Muscle layer of colon (tissue), 2 donors: ENCODE measurements around the gene GPC6.
"Not testable (repeated sequence)": the region's sequence is repeated elsewhere in the genome, so short reads cannot be mapped to it uniquely, and the experiment has no call there.

Experiments
- H3K27ac ChIP-seq: one replicate; pipeline ENCODE4 v1.7.0; 2013; ENCODE audit warnings: low read depth, mild to moderate bottlenecking, low read length, moderate library complexity
- H3K27me3 ChIP-seq, 2 donors: one replicate each; pipeline ENCODE4 v1.7.0; 2013; ENCODE audit warnings: low read length in 2 of 2, mild to moderate bottlenecking in 2 of 2; ENCODE audit not compliant: insufficient read depth in 2 of 2, control insufficient read depth in 1 of 2
- H3K36me3 ChIP-seq: one replicate; pipeline ENCODE4 v1.7.0; 2013; ENCODE audit warnings: mild to moderate bottlenecking, low read length; ENCODE audit not compliant: insufficient read depth
- H3K4me1 ChIP-seq: one replicate; pipeline ENCODE4 v1.7.0; 2013; ENCODE audit warnings: mild to moderate bottlenecking, low read length; ENCODE audit not compliant: insufficient read depth
- H3K4me3 ChIP-seq, 2 donors: one replicate each; pipeline ENCODE4 v1.7.0; 2013; ENCODE audit warnings: low read length in 2 of 2, low read depth in 1 of 2, mild to moderate bottlenecking in 1 of 2, moderate library complexity in 1 of 2
- H3K9ac ChIP-seq: one replicate; pipeline ENCODE4 v1.7.0; 2013; ENCODE audit warnings: low read length
- H3K9me3 ChIP-seq: one replicate; pipeline ENCODE4 v1.7.0; 2013; ENCODE audit warnings: mild to moderate bottlenecking, low read length
- donor health status: abdominal sarcoma.
- donor health status: Adenocarcinoma of cecum.

GPC6 gene

GRCh38 chr13:93298713-93299112 is 72.1 kb downstream of the GPC6 start:
- Histone ChIP-seq H3K27me3 (no peaks in the 10 kb centered on the region), H3K27ac (no peak overlapping the region), H3K4me1 (no peaks in the 10 kb centered on the region), H3K9me3 (no peaks in the 10 kb centered on the region), H3K9ac (no peak overlapping the region), H3K36me3 (no peaks in the 10 kb centered on the region), H3K4me3 (no peak overlapping the region)

GRCh38 chr13:93304134-93304533 is 77.5 kb downstream of the GPC6 start:
- no peaks in the 10 kb centered on the region for H3K36me3 ChIP-seq
- H3K4me3 ChIP-seq, result no peak overlapping the region
- H3K27ac ChIP-seq, result no peak overlapping the region
- H3K9me3 ChIP-seq, result no peaks in the 10 kb centered on the region
- no peaks in the 10 kb centered on the region for H3K4me1 ChIP-seq
- no peaks in the 10 kb centered on the region for H3K27me3 ChIP-seq
- no peak overlapping the region for H3K9ac ChIP-seq

DNA sequence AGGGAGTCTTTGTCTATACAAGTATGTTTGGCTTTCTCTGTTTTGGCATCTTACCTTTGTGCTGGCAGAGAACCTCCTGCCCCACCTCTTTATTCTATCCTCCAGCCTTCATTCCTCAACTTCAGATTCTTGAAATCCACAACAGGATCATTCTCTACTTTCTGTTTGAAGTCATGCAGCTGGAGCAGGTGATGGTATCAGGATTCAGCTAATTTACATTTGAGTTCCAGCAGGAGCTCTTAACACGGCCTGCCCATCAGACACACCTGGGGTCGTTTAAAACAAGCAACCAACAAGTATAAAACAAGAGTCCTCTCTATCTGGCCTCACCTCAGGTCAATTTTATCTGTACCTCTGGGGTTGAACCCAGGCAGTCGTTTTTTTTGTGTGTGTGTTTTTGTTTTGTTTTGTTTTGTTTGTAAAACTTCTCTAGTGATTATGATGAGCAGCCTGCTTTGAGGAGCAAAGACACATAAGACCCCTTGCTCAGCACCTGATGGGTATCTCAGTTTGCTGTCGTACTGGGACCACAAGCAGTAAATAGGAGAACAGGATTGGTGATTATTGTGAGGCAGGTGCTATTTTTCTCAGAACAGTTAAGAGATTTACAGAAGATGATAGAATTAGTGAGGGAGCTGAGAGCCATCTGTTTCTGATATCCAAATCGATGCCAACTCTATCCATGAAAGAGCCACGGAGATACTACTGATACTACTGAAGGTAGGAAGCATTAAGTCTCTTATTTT is 78.4 kb downstream of the GPC6 start:
- Histone ChIP-seq H3K36me3 (no peaks in the 10 kb centered on the region), H3K4me1 (no peaks in the 10 kb centered on the region), H3K27ac (no peak overlapping the region), H3K4me3 (no peak overlapping the region), H3K9ac (no peak overlapping the region), H3K27me3 (no peaks in the 10 kb centered on the region), H3K9me3 (no peaks in the 10 kb centered on the region)

DNA sequence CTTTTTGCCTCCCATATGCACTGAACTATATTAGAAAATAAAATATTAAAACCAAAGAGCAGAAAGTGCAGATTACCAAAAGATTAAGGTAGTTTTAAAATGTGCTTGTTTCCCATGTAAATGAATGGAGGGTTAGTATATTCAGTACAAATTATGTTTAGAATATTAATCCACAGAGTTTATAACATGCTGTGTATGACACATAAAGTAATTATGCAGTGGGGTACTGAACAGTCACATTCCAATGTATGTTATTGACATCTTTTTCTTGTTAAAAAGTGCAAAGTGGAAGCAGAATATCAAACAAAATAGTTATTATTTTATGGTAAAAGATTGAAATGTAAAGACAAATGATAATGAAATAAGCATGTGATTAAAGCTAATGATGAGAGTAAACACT is 79.3 kb downstream of the GPC6 start:
- H3K27me3 ChIP-seq, result no peaks in the 10 kb centered on the region
- H3K4me3 ChIP-seq, result no peak overlapping the region
- no peaks in the 10 kb centered on the region for H3K9me3 ChIP-seq
- H3K27ac ChIP-seq, result no peak overlapping the region
- no peaks in the 10 kb centered on the region for H3K4me1 ChIP-seq
- H3K36me3 ChIP-seq, result no peaks in the 10 kb centered on the region
- no peak overlapping the region for H3K9ac ChIP-seq

DNA sequence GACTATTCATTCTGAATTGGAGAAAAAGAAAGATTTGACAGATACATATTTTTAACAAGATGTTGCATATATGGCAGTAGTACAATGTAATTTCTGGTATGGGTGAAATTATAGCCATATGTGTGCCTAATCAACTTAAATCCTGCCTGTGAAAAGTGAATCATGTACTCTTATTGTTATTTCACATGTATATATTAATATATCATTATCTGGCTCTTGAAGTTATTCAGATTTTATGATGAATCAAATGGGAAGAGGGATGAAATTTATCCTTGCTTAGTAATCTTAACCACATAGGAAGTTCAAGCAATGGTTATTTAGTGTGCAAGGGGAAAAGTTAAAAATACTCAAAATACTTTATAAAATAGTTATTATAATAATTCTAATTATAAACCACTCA is 80.5 kb downstream of the GPC6 start:
- H3K27ac ChIP-seq, result no peak overlapping the region
- no peaks in the 10 kb centered on the region for H3K4me1 ChIP-seq
- no peak overlapping the region for H3K4me3 ChIP-seq
- no peaks in the 10 kb centered on the region for H3K9me3 ChIP-seq
- H3K27me3 ChIP-seq, result no peaks in the 10 kb centered on the region
- H3K36me3 ChIP-seq, result no peaks in the 10 kb centered on the region
- no peak overlapping the region for H3K9ac ChIP-seq

DNA sequence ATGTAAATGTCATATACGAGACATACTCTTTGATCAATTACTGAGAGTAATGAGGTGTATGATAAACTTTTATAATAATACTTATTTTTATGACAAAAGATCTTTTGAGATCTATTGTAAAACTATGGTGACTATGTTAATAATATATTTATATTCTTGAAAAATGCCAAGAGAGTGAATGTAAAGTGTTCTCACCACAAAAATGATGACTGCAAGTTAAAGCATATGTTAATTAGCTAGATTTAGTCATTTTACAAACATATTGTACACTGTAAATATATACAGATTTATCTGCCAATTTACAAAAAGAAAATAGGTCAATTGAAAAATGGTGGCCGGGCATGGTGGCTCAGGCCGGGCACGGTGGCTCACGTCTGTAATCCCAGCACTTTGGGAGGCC is 81.0 kb downstream of the GPC6 start:
- Histone ChIP-seq H3K9ac (no peak overlapping the region), H3K4me1 (no peaks in the 10 kb centered on the region), H3K27ac (no peak overlapping the region), H3K4me3 (no peak overlapping the region), H3K27me3 (no peaks in the 10 kb centered on the region), H3K9me3 (no peaks in the 10 kb centered on the region), H3K36me3 (no peaks in the 10 kb centered on the region)

- Histone ChIP-seq H3K4me3 (no peak overlapping the region), H3K27ac (no peak overlapping the region), H3K27me3 (no peaks in the 10 kb centered on the region), H3K9me3 (no peaks in the 10 kb centered on the region), H3K9ac (no peak overlapping the region), H3K36me3 (no peaks in the 10 kb centered on the region), H3K4me1 (no peaks in the 10 kb centered on the region)
These were observed 83.4 kb downstream of the GPC6 start for GRCh38 chr13:93309886-93310523.

GRCh38 chr13:93316841-93317240 is 90.2 kb downstream of the GPC6 start:
- Histone ChIP-seq H3K4me3 (no peak overlapping the region), H3K27ac (no peak overlapping the region), H3K9ac (no peak overlapping the region), H3K9me3 (no peaks in the 10 kb centered on the region), H3K4me1 (no peaks in the 10 kb centered on the region), H3K27me3 (no peaks in the 10 kb centered on the region), H3K36me3 (no peaks in the 10 kb centered on the region)

DNA sequence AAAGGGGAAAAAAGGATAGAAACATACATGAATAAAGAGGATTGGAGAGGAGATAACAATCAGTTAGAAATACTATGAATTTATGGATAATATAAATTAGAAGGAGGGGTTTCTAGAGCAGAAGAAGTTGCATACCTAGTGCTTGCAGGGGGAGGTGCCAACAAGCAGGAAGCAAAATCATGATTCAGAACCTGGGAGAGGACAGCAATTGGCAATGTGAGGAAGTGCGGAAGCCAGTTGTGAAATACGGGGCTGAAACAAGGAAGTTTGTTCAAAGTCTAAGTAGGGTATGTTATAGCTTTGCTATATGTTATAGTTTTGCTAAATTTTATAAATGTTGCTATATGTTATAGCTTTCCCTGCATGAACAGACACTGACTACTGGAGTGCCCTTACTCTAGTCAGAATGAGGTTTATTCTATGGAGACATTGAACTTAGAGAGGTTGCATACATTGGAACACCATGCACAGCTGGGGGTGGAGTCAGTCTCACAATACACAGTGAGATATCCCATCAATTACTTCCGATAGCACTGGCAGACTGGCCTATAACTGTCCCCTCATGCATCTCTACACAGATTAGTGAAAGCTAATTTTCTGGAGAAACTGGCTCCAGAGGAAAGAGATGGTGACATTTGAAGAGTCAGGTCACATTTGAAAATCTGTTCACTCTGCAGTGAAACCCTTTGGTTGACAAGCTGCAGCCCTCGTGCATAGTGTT is 92.1 kb downstream of the GPC6 start:
- Histone ChIP-seq H3K9ac (no peak overlapping the region), H3K36me3 (no peaks in the 10 kb centered on the region), H3K27me3 (no peaks in the 10 kb centered on the region), H3K9me3 (no peaks in the 10 kb centered on the region), H3K27ac (no peak overlapping the region), H3K4me1 (no peaks in the 10 kb centered on the region), H3K4me3 (no peak overlapping the region)

DNA sequence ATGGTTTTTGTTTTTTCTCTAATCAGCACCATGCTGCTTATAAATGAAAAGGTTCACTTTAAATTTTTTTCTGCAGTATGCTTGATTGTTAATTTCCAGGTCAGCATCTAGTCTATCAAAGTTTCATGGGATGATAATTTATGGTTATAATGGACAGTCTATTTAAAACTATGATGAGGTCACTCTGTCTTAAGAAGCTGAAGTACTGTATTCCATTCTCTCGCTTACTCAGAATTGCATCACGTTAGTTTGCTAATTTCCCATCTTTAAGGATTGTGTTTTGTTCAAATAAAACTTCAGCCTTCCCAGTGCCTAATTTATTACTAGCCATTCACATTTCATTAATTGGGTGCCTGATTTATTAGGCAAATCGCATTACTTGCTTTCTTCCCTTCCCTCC is 94.3 kb downstream of the GPC6 start:
- H3K4me1 ChIP-seq, result no peaks in the 10 kb centered on the region
- no peaks in the 10 kb centered on the region for H3K9me3 ChIP-seq
- no peak overlapping the region for H3K9ac ChIP-seq
- H3K4me3 ChIP-seq, result no peak overlapping the region
- no peaks in the 10 kb centered on the region for H3K27me3 ChIP-seq
- no peak overlapping the region for H3K27ac ChIP-seq
- H3K36me3 ChIP-seq, result no peaks in the 10 kb centered on the region

DNA sequence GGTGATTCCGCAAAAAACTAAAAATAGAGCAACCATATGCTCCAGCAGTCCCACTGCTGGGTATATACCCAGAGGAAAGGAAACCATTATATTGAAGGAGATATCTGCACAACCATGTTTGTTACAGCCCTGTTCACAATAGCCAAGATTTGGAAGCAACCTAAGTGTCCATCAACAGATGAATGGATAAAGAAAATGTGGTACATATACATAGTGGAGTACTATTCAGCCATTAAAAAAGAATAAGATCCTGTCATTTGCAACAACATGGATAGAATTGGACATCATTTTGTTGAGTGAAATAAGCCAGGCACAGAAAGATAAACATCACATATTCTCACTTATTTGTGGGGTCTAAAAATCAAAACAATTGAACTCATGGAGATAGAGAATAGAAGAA is 97.3 kb downstream of the GPC6 start:
- H3K27ac ChIP-seq, H3K27me3 ChIP-seq, H3K4me1 ChIP-seq, H3K4me3 ChIP-seq, H3K36me3 ChIP-seq, H3K9ac ChIP-seq, H3K9me3 ChIP-seq: not testable (repeated sequence)
